ENCODE results near the gene CFAP97D1. TPM values are rescaled to one million over a fixed set of nuclear protein-coding genes. Genes with fewer than 3 reads are reported as not detected.
"Not testable (repeated sequence)": the region's sequence is repeated elsewhere in the genome, so short reads cannot be mapped to it uniquely, and the experiment has no call there.

CFAP97D1 gene
- total RNA-seq, 4 donors from 2014 or later = 0.12 TPM; not detected in 3

GRCh38 chr17:43790311-43790940 is 10.2 kb downstream of the CFAP97D1 start:
- Histone ChIP-seq H3K36me3 (no peaks in the 10 kb centered on the region), H3K27me3 (peaks cover 8% of the 10 kb centered on the region), H3K27ac (no peak overlapping the region), H3K9me3 (no peaks in the 10 kb centered on the region), H3K4me1 (no peaks in the 10 kb centered on the region), H3K4me3 (no peak overlapping the region)
- 58 to 100% methylated on average over 1 to 3 of the region's 14 CpGs for WGBS, 2 donors (ENCODE audit: low coverage in 1 of 2)
- no peak for ATAC-seq
- TF ChIP-seq POLR2A (IDR thresholded peaks at IDR 0.05) (no peak), POLR2AphosphoS5 (IDR thresholded peaks at IDR 0.05) (no peak), CTCF (IDR thresholded peaks at IDR 0.05) (peak in 1 of 4 experiments; percentile 9), EP300 (IDR thresholded peaks at IDR 0.05) (no peak)

- WGBS, 2 donors (ENCODE audit: low coverage in 1 of 2) = 0 to 23% methylated on average over 1 to 3 of the region's 3 CpGs
- Histone ChIP-seq H3K4me1 (no peaks in the 10 kb centered on the region), H3K9me3 (no peaks in the 10 kb centered on the region), H3K27me3 (peaks cover 8% of the 10 kb centered on the region), H3K27ac (no peak overlapping the region), H3K36me3 (no peaks in the 10 kb centered on the region), H3K4me3 (no peak overlapping the region)
- ATAC-seq = no peak
- no peak for TF ChIP-seq CTCF (IDR thresholded peaks at IDR 0.05)
- TF ChIP-seq EP300 (IDR thresholded peaks at IDR 0.05) = no peak
- TF ChIP-seq POLR2A (IDR thresholded peaks at IDR 0.05) = no peak
- no peak for TF ChIP-seq POLR2AphosphoS5 (IDR thresholded peaks at IDR 0.05)
Observed at GRCh38 chr17:43791589-43791988, 11.4 kb downstream of the CFAP97D1 start.

- ATAC-seq, H3K27ac ChIP-seq, H3K36me3 ChIP-seq, H3K4me3 ChIP-seq, H3K27me3 ChIP-seq, H3K4me1 ChIP-seq, H3K9me3 ChIP-seq: not testable (repeated sequence)
- WGBS, 2 donors (ENCODE audit: low coverage in 1 of 2) = 84 to 91% methylated on average over 3 to 4 of the region's 4 CpGs
Observed at GRCh38 chr17:43792668-43793067, 12.4 kb downstream of the CFAP97D1 start.

GRCh38 chr17:43798024-43798423 is 17.8 kb downstream of the CFAP97D1 start:
- H3K27ac ChIP-seq, ATAC-seq, H3K4me1 ChIP-seq, H3K4me3 ChIP-seq, H3K9me3 ChIP-seq, H3K27me3 ChIP-seq: not testable (repeated sequence)
- H3K36me3 ChIP-seq = peaks cover 0 to 23% of the 10 kb centered on the region in 2 donors
- WGBS, 2 donors (ENCODE audit: low coverage in 1 of 2) = 93% methylated on average over 3 of the region's 9 CpGs; no CpG with 5 or more reads in 1 of the 2 donors

GRCh38 chr17:43799047-43799446 is 18.8 kb downstream of the CFAP97D1 start:
- WGBS, 2 donors (ENCODE audit: low coverage in 1 of 2) = 44 to 76% methylated on average over 1 to 2 of the region's 2 CpGs
- Histone ChIP-seq H3K4me1 (no peaks in the 10 kb centered on the region), H3K27me3 (peaks cover 9% of the 10 kb centered on the region), H3K36me3 (peaks cover 0 to 33% of the 10 kb centered on the region in 2 donors), H3K9me3 (no peaks in the 10 kb centered on the region), H3K27ac (no peak overlapping the region), H3K4me3 (no peak overlapping the region)
- no peak for ATAC-seq
- TF ChIP-seq EP300 (IDR thresholded peaks at IDR 0.05) (no peak), POLR2A (IDR thresholded peaks at IDR 0.05) (no peak), POLR2AphosphoS5 (IDR thresholded peaks at IDR 0.05) (no peak), CTCF (IDR thresholded peaks at IDR 0.05) (no peak)

- no peaks in the 10 kb centered on the region for H3K9me3 ChIP-seq
- peaks cover 0 to 39% of the 10 kb centered on the region in 2 donors for H3K36me3 ChIP-seq
- H3K27ac ChIP-seq = no peak overlapping the region
- whole genome bisulfite sequencing, 2 donors (ENCODE audit: low coverage in 1 of 2) = 72 to 79% methylated on average over 3 of the region's 3 CpGs
- no peak for ATAC-seq
- H3K27me3 ChIP-seq = peaks cover 9% of the 10 kb centered on the region
- TF ChIP-seq POLR2A (IDR thresholded peaks at IDR 0.05) = no peak
- TF ChIP-seq CTCF (IDR thresholded peaks at IDR 0.05) = no peak
- TF ChIP-seq POLR2AphosphoS5 (IDR thresholded peaks at IDR 0.05) = no peak
- no peak for TF ChIP-seq EP300 (IDR thresholded peaks at IDR 0.05)
- no peak overlapping the region for H3K4me3 ChIP-seq
- no peaks in the 10 kb centered on the region for H3K4me1 ChIP-seq
Observed at GRCh38 chr17:43800736-43801135, 20.5 kb downstream of the CFAP97D1 start.

Data from gastroesophageal sphincter (tissue), 4 donors.